BJ (cell line): ENCODE data around the gene PRPF18. TPM values are rescaled to one million over a fixed set of nuclear protein-coding genes. Genes with fewer than 3 reads are reported as not detected.

Experiments
- CTCF ChIA-PET: fragments of 350-600 bp; formaldehyde crosslinking; extraction: SDS; loops from one replicate; lab custom pipeline; 2021; ENCODE audit warnings: antibody characterized with exemption, inconsistent platforms; lab: Yijun Ruan, JAX
- POLR2A ChIA-PET: fragments of 300-600 bp; sonication (Branson Sonifier 250); formaldehyde crosslinking; extraction: SDS; loops from one replicate; lab custom pipeline; 2021; ENCODE audit warnings: antibody characterized with exemption; lab: Charles Lee
- DNase-seq: peaks from one replicate; pipeline ENCODE4 v3.0.0-alpha.2; 2011; ENCODE audit warnings: low read depth
- H3K27me3 ChIP-seq: 2 replicates; pipeline ENCODE4 v1.6.0; 2011; ENCODE audit warnings: low read length; ENCODE audit not compliant: control insufficient read depth, insufficient read depth
- H3K36me3 ChIP-seq: 2 replicates; pipeline ENCODE4 v1.5.1; 2011; ENCODE audit warnings: low read length; ENCODE audit not compliant: control insufficient read depth, insufficient read depth
- H3K4me3 ChIP-seq: 2 replicates; pipeline ENCODE4 v1.5.1; 2011; ENCODE audit warnings: low read depth, mild to moderate bottlenecking, control low read depth, low read length
- CTCF ChIP-seq: IDR thresholded peaks from 2 replicates; pipeline ENCODE4 v1.5.1; 2011; ENCODE audit warnings: low read depth, mild to moderate bottlenecking, control low read depth, inconsistent platforms, low read length, moderate library complexity; ENCODE audit not compliant: insufficient read depth
- polyA plus RNA-seq: library from polyadenylated mRNA; depleted of rRNA; stranded (reverse); fragments of >200 nt; gene quantifications from 2 replicates; pipeline ENCODE4 v1.2.3, GENCODE V29; 2011

PRPF18 gene
- polyA plus RNA-seq, 1 experiment, result 6.4 TPM

DNA sequence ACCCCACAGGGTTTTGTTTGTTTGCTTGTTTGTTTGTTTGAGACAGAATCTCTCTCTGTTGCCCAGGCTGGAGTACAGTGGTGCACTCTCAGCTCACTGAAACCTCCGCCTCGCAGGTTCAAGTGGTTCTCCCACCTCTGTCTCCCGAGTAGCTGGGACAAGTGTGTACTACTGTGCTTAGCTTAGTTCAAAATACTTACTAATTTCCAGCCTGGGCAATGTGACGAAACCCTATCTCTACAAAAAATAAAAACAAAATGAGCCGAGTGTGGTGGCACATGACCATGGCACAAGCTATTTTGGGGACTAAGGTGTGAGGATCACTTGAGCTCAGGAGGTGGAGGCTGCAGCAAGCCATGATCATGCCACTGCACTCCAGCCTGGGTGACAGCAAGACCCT lies 15.2 kb upstream of the PRPF18 start:
- ChIA-PET CTCF (no interaction called here), POLR2A (no interaction called here)
- H3K27me3 ChIP-seq, result no peaks in the 10 kb centered on the region
- H3K36me3 ChIP-seq, result no peaks in the 10 kb centered on the region
- TF ChIP-seq CTCF, result no peak
- H3K4me3 ChIP-seq, result no peak overlapping the region
- no peak for DNase-seq

DNA sequence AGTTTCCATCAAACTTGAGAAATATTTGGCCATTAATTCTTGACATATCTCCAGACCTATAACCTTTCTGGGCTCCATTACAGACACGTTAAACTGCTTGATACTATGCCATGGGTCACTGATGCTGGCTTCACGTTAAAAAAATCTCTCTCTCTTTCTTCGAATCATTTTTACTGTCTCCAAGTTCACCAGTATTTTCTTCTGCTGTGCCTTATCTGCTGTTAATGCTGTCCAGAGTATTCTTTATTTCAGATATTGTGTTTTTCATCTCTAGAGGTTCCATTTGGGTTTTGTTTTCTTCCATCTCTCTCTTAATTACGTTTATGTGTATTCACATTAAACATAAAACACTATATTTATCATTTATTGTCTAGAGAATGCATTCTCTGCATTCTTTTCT lies 12.8 kb upstream of the PRPF18 start:
- no peak overlapping the region for H3K4me3 ChIP-seq
- H3K36me3 ChIP-seq, result no peaks in the 10 kb centered on the region
- DNase-seq, result no peak
- no peaks in the 10 kb centered on the region for H3K27me3 ChIP-seq
- no peak for TF ChIP-seq CTCF
- CTCF ChIA-PET, result no interaction called here
- POLR2A ChIA-PET, result no interaction called here

- ChIA-PET CTCF (interaction anchor here (0.6 to 0.9 kb wide), 2 partner anchors 213 to 224 kb away, joined by 3 to 5 read pairs; no protein-coding TSS in a partner anchor), POLR2A (no interaction called here)
- Histone ChIP-seq H3K36me3 (no peaks in the 10 kb centered on the region), H3K4me3 (no peak overlapping the region), H3K27me3 (peaks cover 3% of the 10 kb centered on the region)
- DNase-seq, result no peak
- no peak for TF ChIP-seq CTCF
These were observed 1.5 kb upstream of the PRPF18 start for GRCh38 chr10:13585195-13585751.

DNA sequence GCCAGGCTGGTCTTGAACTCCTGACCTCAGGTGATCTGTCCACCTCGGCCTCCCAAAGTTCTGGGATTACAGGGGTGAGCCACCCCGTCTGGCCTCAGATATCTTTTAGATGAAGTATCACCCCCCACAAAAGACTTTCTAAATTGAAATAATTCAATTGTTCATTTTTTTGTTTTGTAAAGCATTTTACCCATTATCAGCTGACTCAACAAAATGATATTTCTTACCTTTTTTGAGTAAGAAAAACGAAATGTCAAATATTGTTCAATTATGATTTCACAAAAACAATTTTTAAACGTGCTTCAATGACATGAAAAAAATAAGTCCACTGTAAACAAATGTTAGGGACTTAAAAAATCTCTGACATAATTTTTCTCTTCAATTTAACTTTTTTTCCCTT lies 822 bp upstream of the PRPF18 start:
- ChIA-PET CTCF (interaction anchor here (0.6 to 2.0 kb wide), 13 partner anchors 9 to 225 kb away, joined by 3 to 9 read pairs (median 4); no protein-coding TSS in a partner anchor), POLR2A (no interaction called here)
- Histone ChIP-seq H3K27me3 (peaks cover 3% of the 10 kb centered on the region; the same call in 1 of the 2 replicates), H3K4me3 (no peak overlapping the region), H3K36me3 (no peaks in the 10 kb centered on the region; the same call in 1 of the 2 replicates)
- TF ChIP-seq CTCF, result no peak
- DNase-seq, result no peak

GRCh38 chr10:13587391-13587790 lies 626 bp downstream of the PRPF18 start:
- TF ChIP-seq CTCF, result no peak
- DNase-seq, result no peak
- H3K4me3 ChIP-seq, result peak overlapping the region; percentile 83
- ChIA-PET POLR2A (no interaction called here), CTCF (interaction anchor here (0.8 to 2.0 kb wide), 11 partner anchors 9 to 238 kb away, joined by 3 to 9 read pairs (median 4); no protein-coding TSS in a partner anchor)
- H3K27me3 ChIP-seq, result peaks cover 3% of the 10 kb centered on the region; the same call in 1 of the 2 replicates
- no peaks in the 10 kb centered on the region; the same call in 1 of the 2 replicates for H3K36me3 ChIP-seq
